DOHH2 (cell line): ENCODE results near the gene GALNTL6.

Experiments used
- H3F3A ChIP-seq: fragments of 200-600 bp; sonication (generic), shearing (Covaris generic); 2 replicates; pipeline ENCODE4 v1.6.0; 2016; ENCODE audit warnings: antibody characterized with exemption, mild to moderate bottlenecking; ENCODE audit not compliant: control insufficient read depth, insufficient read depth
- H3K27ac ChIP-seq: fragments of 200-600 bp; sonication (generic); 2 replicates; pipeline ENCODE4 v1.5.1; 2014; ENCODE audit warnings: low read depth, mild to moderate bottlenecking, low read length, moderate library complexity
- H3K27me3 ChIP-seq: fragments of 200-600 bp; sonication (generic); 2 replicates; pipeline ENCODE4 v1.6.1; 2014; ENCODE audit warnings: mild to moderate bottlenecking, low read length, mixed read lengths; ENCODE audit not compliant: control insufficient read depth
- H3K36me3 ChIP-seq: fragments of 200-600 bp; sonication (generic); 2 replicates; pipeline ENCODE4 v1.6.1; 2014; ENCODE audit warnings: mild to moderate bottlenecking, low read length, moderate library complexity, mixed read lengths; ENCODE audit not compliant: control insufficient read depth
- H3K4me1 ChIP-seq: fragments of 200-600 bp; sonication (generic); 2 replicates; pipeline ENCODE4 v1.6.1; 2014; ENCODE audit warnings: mild to moderate bottlenecking, low read length, mixed read lengths; ENCODE audit not compliant: control insufficient read depth
- H3K4me2 ChIP-seq: fragments of 200-600 bp; sonication (generic); 2 replicates; pipeline ENCODE4 v1.6.0; 2014; ENCODE audit warnings: mild to moderate bottlenecking, low read length, moderate library complexity
- H3K4me3 ChIP-seq: fragments of 200-600 bp; sonication (generic); 2 replicates; pipeline ENCODE4 v1.5.1; 2014; ENCODE audit warnings: mild to moderate bottlenecking, low read length, mixed read lengths
- H3K79me2 ChIP-seq: fragments of 200-600 bp; sonication (generic); 2 replicates; pipeline ENCODE4 v1.6.1; 2014; ENCODE audit warnings: mild to moderate bottlenecking, low read length, mixed read lengths; ENCODE audit not compliant: control insufficient read depth
- H3K9me2 ChIP-seq: fragments of 200-600 bp; sonication (generic); replicated peaks from 2 replicates; pipeline ENCODE4 v1.6.1; 2014; ENCODE audit warnings: mild to moderate bottlenecking, low read length, mixed read lengths; ENCODE audit not compliant: control insufficient read depth
- H3K9me3 ChIP-seq: fragments of 200-600 bp; sonication (generic); 2 replicates; pipeline ENCODE4 v1.6.1; 2014; ENCODE audit warnings: antibody characterized with exemption, low read length, mixed read lengths; ENCODE audit not compliant: control insufficient read depth, insufficient read depth
- H4K20me1 ChIP-seq: fragments of 200-600 bp; sonication (generic); 2 replicates; pipeline ENCODE4 v1.6.0; 2014; ENCODE audit warnings: low read depth, mild to moderate bottlenecking, antibody characterized with exemption, low read length, moderate library complexity; ENCODE audit not compliant: control insufficient read depth, insufficient read depth
- EZH2phosphoT487 ChIP-seq: fragments of 200-600 bp; sonication (generic); IDR thresholded peaks from 2 replicates; pipeline ENCODE4 v1.6.1; 2017; ENCODE audit warnings: borderline replicate concordance, mild to moderate bottlenecking, antibody characterized with exemption, low read length, moderate library complexity, mixed read lengths
- TF ChIP-seq, protein P1 (sequence below): fragments of 200-600 bp; sonication (generic); IDR thresholded peaks from one replicate; pipeline ENCODE4 v1.5.1; 2014; ENCODE audit warnings: antibody characterized with exemption, mild to moderate bottlenecking, low read depth, low read length; ENCODE audit not compliant: poor library complexity, severe bottlenecking

The GALNTL6 gene

GRCh38 chr4:172980219-172980618 lies 1167.0 kb downstream of the GALNTL6 start:
- Histone ChIP-seq H4K20me1 (no peaks in the 10 kb centered on the region), H3K79me2 (no peaks in the 10 kb centered on the region), H3K9me2 (no peaks in the 10 kb centered on the region), H3F3A (no peaks in the 10 kb centered on the region), H3K4me2 (no peak overlapping the region), H3K4me1 (no peaks in the 10 kb centered on the region), H3K27ac (no peak overlapping the region), H3K9me3 (no peaks in the 10 kb centered on the region), H3K27me3 (no peaks in the 10 kb centered on the region), H3K4me3 (no peak overlapping the region), H3K36me3 (no peaks in the 10 kb centered on the region)
- TF ChIP-seq EZH2phosphoT487 = no peak
- TF ChIP-seq, protein P1, sequence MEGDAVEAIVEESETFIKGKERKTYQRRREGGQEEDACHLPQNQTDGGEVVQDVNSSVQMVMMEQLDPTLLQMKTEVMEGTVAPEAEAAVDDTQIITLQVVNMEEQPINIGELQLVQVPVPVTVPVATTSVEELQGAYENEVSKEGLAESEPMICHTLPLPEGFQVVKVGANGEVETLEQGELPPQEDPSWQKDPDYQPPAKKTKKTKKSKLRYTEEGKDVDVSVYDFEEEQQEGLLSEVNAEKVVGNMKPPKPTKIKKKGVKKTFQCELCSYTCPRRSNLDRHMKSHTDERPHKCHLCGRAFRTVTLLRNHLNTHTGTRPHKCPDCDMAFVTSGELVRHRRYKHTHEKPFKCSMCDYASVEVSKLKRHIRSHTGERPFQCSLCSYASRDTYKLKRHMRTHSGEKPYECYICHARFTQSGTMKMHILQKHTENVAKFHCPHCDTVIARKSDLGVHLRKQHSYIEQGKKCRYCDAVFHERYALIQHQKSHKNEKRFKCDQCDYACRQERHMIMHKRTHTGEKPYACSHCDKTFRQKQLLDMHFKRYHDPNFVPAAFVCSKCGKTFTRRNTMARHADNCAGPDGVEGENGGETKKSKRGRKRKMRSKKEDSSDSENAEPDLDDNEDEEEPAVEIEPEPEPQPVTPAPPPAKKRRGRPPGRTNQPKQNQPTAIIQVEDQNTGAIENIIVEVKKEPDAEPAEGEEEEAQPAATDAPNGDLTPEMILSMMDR = no peak

DNA sequence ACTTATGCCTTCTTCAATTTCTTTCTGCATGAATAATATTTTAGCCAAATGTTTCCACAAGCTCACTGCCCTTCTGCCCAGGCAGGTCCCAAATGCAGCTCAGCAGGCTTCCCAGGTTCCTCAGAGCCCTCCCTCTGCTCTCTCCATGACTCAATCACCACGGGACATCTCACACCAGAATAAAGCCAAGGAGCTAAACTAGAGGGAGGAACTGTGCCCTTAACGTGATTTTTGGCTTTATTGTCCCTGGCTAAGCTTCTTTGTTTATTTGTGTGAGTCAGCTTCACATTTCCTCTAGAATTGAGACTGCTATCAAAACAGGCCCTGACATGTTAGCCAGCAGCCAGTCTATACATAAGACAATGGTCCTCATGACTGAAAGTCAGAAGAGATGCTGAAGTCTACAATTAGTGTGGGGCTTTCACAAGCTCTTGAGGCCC lies 1169.0 kb downstream of the GALNTL6 start:
- no peaks in the 10 kb centered on the region for H4K20me1 ChIP-seq
- H3K9me3 ChIP-seq = no peaks in the 10 kb centered on the region
- no peaks in the 10 kb centered on the region for H3K79me2 ChIP-seq
- no peaks in the 10 kb centered on the region for H3K4me1 ChIP-seq
- H3F3A ChIP-seq = no peaks in the 10 kb centered on the region
- no peaks in the 10 kb centered on the region for H3K9me2 ChIP-seq
- no peaks in the 10 kb centered on the region for H3K36me3 ChIP-seq
- no peaks in the 10 kb centered on the region for H3K27me3 ChIP-seq
- no peak overlapping the region for H3K4me2 ChIP-seq
- no peak for TF ChIP-seq EZH2phosphoT487
- TF ChIP-seq, protein P1 = no peak
- H3K27ac ChIP-seq = no peak overlapping the region
- H3K4me3 ChIP-seq = no peak overlapping the region

DNA sequence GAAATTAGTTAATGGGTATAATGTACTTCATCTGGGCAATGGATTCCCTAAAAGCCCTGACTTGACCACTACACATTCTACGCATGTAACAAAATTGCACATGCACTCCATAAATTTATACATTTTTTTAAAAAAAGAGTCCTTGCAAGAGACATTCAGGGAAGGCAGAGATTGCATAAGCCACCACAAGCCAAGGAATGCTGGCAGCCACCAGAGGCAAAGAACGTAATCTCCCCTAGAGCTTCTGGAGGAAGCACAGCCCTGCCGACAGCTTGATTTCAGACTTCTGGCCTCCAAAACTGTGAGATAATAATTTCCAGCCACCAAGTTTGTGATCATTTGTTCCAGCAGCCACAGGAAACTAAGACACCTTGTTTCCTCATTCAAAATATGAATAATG lies 1169.8 kb downstream of the GALNTL6 start:
- no peaks in the 10 kb centered on the region for H3K9me2 ChIP-seq
- TF ChIP-seq, protein P1 = no peak
- no peak for TF ChIP-seq EZH2phosphoT487
- no peak overlapping the region for H3K27ac ChIP-seq
- H3K4me1 ChIP-seq = no peaks in the 10 kb centered on the region
- no peaks in the 10 kb centered on the region for H3K27me3 ChIP-seq
- H3K4me3 ChIP-seq = no peak overlapping the region
- H3F3A ChIP-seq = no peaks in the 10 kb centered on the region
- no peaks in the 10 kb centered on the region for H3K36me3 ChIP-seq
- H3K4me2 ChIP-seq = no peak overlapping the region
- no peaks in the 10 kb centered on the region for H3K79me2 ChIP-seq
- H3K9me3 ChIP-seq = no peaks in the 10 kb centered on the region
- no peaks in the 10 kb centered on the region for H4K20me1 ChIP-seq

- Histone ChIP-seq H3K27ac (no peak overlapping the region), H3K9me3 (no peaks in the 10 kb centered on the region), H3K36me3 (no peaks in the 10 kb centered on the region), H3K79me2 (no peaks in the 10 kb centered on the region), H3K27me3 (no peaks in the 10 kb centered on the region), H3K4me1 (no peaks in the 10 kb centered on the region), H3F3A (no peaks in the 10 kb centered on the region), H3K4me3 (no peak overlapping the region), H4K20me1 (no peaks in the 10 kb centered on the region), H3K9me2 (no peaks in the 10 kb centered on the region), H3K4me2 (no peak overlapping the region)
- TF ChIP-seq EZH2phosphoT487 = no peak
These were observed 1170.4 kb downstream of the GALNTL6 start for GRCh38 chr4:172983631-172984030.
